Fibroblast of skin of back (primary cell): ENCODE results near the gene CAMK2G.

Experiments
- DNase-seq: peaks from one replicate; pipeline ENCODE4 v3.0.0-alpha.2; 2013

The CAMK2G gene

GRCh38 chr10:73879296-73880173, 5.2 kb upstream of the CAMK2G start:
- peak; percentile 86 for DNase-seq

GRCh38 chr10:73878365-73878764, 4.0 kb upstream of the CAMK2G start:
- no peak for DNase-seq

GRCh38 chr10:73877533-73878160, 3.3 kb upstream of the CAMK2G start:
- no peak for DNase-seq

- DNase-seq = peak; percentile 52
Observed at GRCh38 chr10:73876971-73877370, 2.6 kb upstream of the CAMK2G start.

- no peak for DNase-seq
Observed at GRCh38 chr10:73876566-73876965, 2.2 kb upstream of the CAMK2G start.

- DNase-seq = no peak
Observed at GRCh38 chr10:73876157-73876556, 1.8 kb upstream of the CAMK2G start.

- DNase-seq = no peak
Observed at GRCh38 chr10:73875139-73875475, 752 bp upstream of the CAMK2G start.

GRCh38 chr10:73873838-73874215, 528 bp downstream of the CAMK2G start:
- no peak for DNase-seq

- no peak for DNase-seq
Observed at GRCh38 chr10:73873142-73873837, 1.1 kb downstream of the CAMK2G start.

- DNase-seq = peak; percentile 52
Observed at GRCh38 chr10:73872190-73872710, 2.1 kb downstream of the CAMK2G start.

GRCh38 chr10:73871295-73872189, 2.8 kb downstream of the CAMK2G start:
- DNase-seq = no peak

- DNase-seq = no peak
Observed at GRCh38 chr10:73868655-73869195, 5.6 kb downstream of the CAMK2G start.

- no peak for DNase-seq
Observed at GRCh38 chr10:73867871-73868631, 6.3 kb downstream of the CAMK2G start.

GRCh38 chr10:73867126-73867807, 7.1 kb downstream of the CAMK2G start:
- DNase-seq = no peak

- DNase-seq = no peak
Observed at GRCh38 chr10:73866621-73867020, 7.7 kb downstream of the CAMK2G start.

- no peak for DNase-seq
Observed at GRCh38 chr10:73865459-73866442, 8.6 kb downstream of the CAMK2G start.

- no peak for DNase-seq
Observed at GRCh38 chr10:73865107-73865458, 9.3 kb downstream of the CAMK2G start.

GRCh38 chr10:73864229-73864628, 10.1 kb downstream of the CAMK2G start:
- DNase-seq = no peak

- DNase-seq = no peak
Observed at GRCh38 chr10:73863039-73863817, 11.1 kb downstream of the CAMK2G start.
